ENCODE data around the gene ARHGAP29. TPM values are rescaled to one million over a fixed set of nuclear protein-coding genes. Genes with fewer than 3 reads are reported as not detected.

The ARHGAP29 gene
- total RNA-seq, 3 donors from 2014 or later = 49.1 to 88.0 (median 70.8) TPM

DNA sequence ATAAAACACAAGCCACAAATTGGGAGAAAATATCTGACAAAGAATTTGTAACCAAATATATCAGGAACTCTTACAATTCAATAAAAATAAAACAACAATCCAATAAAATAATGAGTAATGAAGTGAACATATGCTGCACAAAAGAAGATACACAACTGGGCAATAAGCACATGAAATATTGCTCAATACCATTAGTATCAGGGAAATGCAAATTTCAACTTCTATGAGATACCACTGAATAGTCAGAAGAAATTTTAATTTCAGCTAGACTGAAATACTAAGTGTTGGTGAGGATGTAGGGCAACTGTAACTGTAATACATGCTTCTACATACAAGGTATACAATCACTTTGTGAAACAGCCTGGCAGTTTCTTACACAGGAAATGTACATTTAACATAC is 7.4 kb upstream of the ARHGAP29 start:
- DNase-seq (ENCODE audit: low spot score in 2 of 2) = no peak
- Histone ChIP-seq H3K27me3 (no peaks in the 10 kb centered on the region), H3K36me3 (no peaks in the 10 kb centered on the region), H3K4me3 (no peak overlapping the region), H3K9me3 (peaks cover 0 to 22% of the 10 kb centered on the region in 2 donors), H3K4me1 (no peaks in the 10 kb centered on the region), H3K27ac (no peak overlapping the region)
- intact Hi-C loops (cut with DNase I; ENCODE audit: low total_unique reads) = no loop called here
- TF ChIP-seq POLR2AphosphoS5 (IDR thresholded peaks at IDR 0.05) (no peak), POLR2A (IDR thresholded peaks at IDR 0.05) (no peak)
- TF ChIP-seq, protein P1, sequence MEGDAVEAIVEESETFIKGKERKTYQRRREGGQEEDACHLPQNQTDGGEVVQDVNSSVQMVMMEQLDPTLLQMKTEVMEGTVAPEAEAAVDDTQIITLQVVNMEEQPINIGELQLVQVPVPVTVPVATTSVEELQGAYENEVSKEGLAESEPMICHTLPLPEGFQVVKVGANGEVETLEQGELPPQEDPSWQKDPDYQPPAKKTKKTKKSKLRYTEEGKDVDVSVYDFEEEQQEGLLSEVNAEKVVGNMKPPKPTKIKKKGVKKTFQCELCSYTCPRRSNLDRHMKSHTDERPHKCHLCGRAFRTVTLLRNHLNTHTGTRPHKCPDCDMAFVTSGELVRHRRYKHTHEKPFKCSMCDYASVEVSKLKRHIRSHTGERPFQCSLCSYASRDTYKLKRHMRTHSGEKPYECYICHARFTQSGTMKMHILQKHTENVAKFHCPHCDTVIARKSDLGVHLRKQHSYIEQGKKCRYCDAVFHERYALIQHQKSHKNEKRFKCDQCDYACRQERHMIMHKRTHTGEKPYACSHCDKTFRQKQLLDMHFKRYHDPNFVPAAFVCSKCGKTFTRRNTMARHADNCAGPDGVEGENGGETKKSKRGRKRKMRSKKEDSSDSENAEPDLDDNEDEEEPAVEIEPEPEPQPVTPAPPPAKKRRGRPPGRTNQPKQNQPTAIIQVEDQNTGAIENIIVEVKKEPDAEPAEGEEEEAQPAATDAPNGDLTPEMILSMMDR (IDR thresholded peaks at IDR 0.05) = no peak

DNA sequence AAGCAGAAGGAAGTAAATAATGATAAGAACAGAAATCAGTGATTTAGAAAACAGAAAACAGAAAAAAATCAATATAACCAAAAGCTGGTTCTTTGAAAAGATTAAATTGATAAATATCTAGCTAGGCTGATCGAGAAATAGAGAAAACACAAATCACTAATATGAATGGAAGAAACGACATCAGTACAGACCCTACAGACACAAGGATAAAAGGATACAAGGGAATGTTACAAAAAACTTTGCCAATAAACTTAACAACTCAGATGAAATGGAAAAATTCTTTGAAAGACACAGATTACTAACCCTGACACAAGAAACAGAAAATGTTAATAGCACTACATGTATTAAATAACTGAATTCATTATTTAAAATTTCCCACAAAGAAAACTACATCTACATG is 6.3 kb upstream of the ARHGAP29 start:
- Histone ChIP-seq H3K4me1 (no peaks in the 10 kb centered on the region), H3K4me3 (no peak overlapping the region), H3K36me3 (no peaks in the 10 kb centered on the region), H3K9me3 (peaks cover 0 to 22% of the 10 kb centered on the region in 2 donors), H3K27ac (no peak overlapping the region), H3K27me3 (no peaks in the 10 kb centered on the region)
- intact Hi-C loops (cut with DNase I; ENCODE audit: low total_unique reads) = no loop called here
- no peak for DNase-seq (ENCODE audit: low spot score in 2 of 2)
- TF ChIP-seq, protein P1 (IDR thresholded peaks at IDR 0.05) = no peak
- TF ChIP-seq POLR2AphosphoS5 (IDR thresholded peaks at IDR 0.05) (no peak), POLR2A (IDR thresholded peaks at IDR 0.05) (no peak)

DNA sequence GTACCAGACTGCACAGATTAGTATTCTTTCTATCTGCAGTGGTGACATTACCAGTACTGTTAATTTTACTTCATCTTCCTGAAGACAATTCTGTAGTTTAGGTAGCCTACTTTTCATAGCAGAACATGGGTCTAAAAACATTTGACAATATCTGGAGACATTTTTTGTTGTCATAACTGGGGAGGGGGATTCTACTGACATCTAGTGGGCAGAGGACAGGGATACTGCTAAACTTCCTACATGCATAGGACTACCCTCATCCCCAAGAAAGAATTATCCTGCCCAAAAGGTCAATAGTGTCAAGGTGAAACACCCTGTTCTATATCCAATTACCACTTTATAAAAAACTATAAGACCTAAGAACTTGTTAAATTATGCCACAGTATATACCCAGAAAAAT is 3.4 kb upstream of the ARHGAP29 start:
- no peaks in the 10 kb centered on the region for H3K36me3 ChIP-seq
- intact Hi-C loops (cut with DNase I; ENCODE audit: low total_unique reads) = no loop called here
- no peak for DNase-seq (ENCODE audit: low spot score in 2 of 2)
- H3K9me3 ChIP-seq = peaks cover 0 to 22% of the 10 kb centered on the region in 2 donors
- H3K4me1 ChIP-seq = no peaks in the 10 kb centered on the region
- H3K27me3 ChIP-seq = no peaks in the 10 kb centered on the region
- TF ChIP-seq, protein P1 (IDR thresholded peaks at IDR 0.05) = no peak
- TF ChIP-seq POLR2A (IDR thresholded peaks at IDR 0.05) (no peak), POLR2AphosphoS5 (IDR thresholded peaks at IDR 0.05) (no peak)
- no peak overlapping the region for H3K27ac ChIP-seq
- H3K4me3 ChIP-seq = no peak overlapping the region

DNA sequence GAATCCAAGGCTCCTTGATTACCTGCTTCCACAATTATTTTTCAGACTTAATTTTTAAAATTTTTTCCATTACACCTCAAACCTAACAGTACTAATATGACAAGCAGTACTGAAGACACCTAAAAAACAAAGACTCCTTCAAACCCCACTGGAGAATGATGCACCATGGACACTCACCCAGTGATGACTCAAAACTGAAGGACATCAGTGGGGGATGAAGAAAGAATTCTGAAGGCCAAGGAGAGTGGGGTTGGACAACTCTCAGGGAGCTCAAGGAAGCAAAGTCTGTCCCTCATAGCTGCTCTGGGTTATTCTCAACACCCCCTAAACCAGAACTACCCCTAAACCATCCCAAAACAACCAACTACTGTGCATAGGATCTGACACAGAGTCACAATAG is 2.4 kb upstream of the ARHGAP29 start:
- intact Hi-C loops (cut with DNase I; ENCODE audit: low total_unique reads) = no loop called here
- Histone ChIP-seq H3K4me3 (no peak overlapping the region), H3K4me1 (no peaks in the 10 kb centered on the region), H3K36me3 (no peaks in the 10 kb centered on the region), H3K9me3 (peaks cover 0 to 22% of the 10 kb centered on the region in 2 donors), H3K27me3 (no peaks in the 10 kb centered on the region), H3K27ac (no peak overlapping the region)
- DNase-seq (ENCODE audit: low spot score in 2 of 2) = no peak
- TF ChIP-seq POLR2A (IDR thresholded peaks at IDR 0.05) (no peak), POLR2AphosphoS5 (IDR thresholded peaks at IDR 0.05) (no peak)
- TF ChIP-seq, protein P1 (IDR thresholded peaks at IDR 0.05) = no peak

GRCh38 chr1:94239051-94239450 is 1.7 kb upstream of the ARHGAP29 start:
- TF ChIP-seq POLR2A (IDR thresholded peaks at IDR 0.05) (no peak), POLR2AphosphoS5 (IDR thresholded peaks at IDR 0.05) (no peak)
- TF ChIP-seq, protein P1 (IDR thresholded peaks at IDR 0.05) = no peak
- Histone ChIP-seq H3K9me3 (peaks cover 0 to 21% of the 10 kb centered on the region in 2 donors), H3K4me1 (no peaks in the 10 kb centered on the region), H3K27ac (no peak overlapping the region), H3K27me3 (no peaks in the 10 kb centered on the region), H3K36me3 (no peaks in the 10 kb centered on the region), H3K4me3 (no peak overlapping the region)
- intact Hi-C loops (cut with DNase I; ENCODE audit: low total_unique reads) = no loop called here
- no peak for DNase-seq (ENCODE audit: low spot score in 2 of 2)
